ENCODE results near the gene CYP2W1.
"Not testable (repeated sequence)": the region's sequence is repeated elsewhere in the genome, so short reads cannot be mapped to it uniquely, and the experiment has no call there.

Gene CYP2W1

GRCh38 chr7:999941-1000935 is 17.3 kb downstream of the CYP2W1 start:
- no peak for DNase-seq

- DNase-seq, result not testable (repeated sequence)
These were observed 18.2 kb downstream of the CYP2W1 start for GRCh38 chr7:1001069-1001770.

GRCh38 chr7:1002026-1002425 is 19.0 kb downstream of the CYP2W1 start:
- DNase-seq, result not testable (repeated sequence)

GRCh38 chr7:1002445-1002844 is 19.5 kb downstream of the CYP2W1 start:
- DNase-seq, result not testable (repeated sequence)

GRCh38 chr7:1004018-1004852 is 21.3 kb downstream of the CYP2W1 start:
- DNase-seq, result no peak

- no peak for DNase-seq
These were observed 22.3 kb downstream of the CYP2W1 start for GRCh38 chr7:1005303-1005702.

- no peak for DNase-seq
These were observed 24.9 kb downstream of the CYP2W1 start for GRCh38 chr7:1007901-1008300.

GRCh38 chr7:1008733-1009363 is 25.9 kb downstream of the CYP2W1 start:
- DNase-seq, result no peak

- no peak for DNase-seq
These were observed 26.8 kb downstream of the CYP2W1 start for GRCh38 chr7:1009747-1010146.

- no peak for DNase-seq
These were observed 27.2 kb downstream of the CYP2W1 start for GRCh38 chr7:1010226-1010625.

GRCh38 chr7:1011297-1012003 is 28.5 kb downstream of the CYP2W1 start:
- DNase-seq, result no peak

- DNase-seq, result no peak
These were observed 29.2 kb downstream of the CYP2W1 start for GRCh38 chr7:1012004-1012715.

- DNase-seq, result no peak
These were observed 29.7 kb downstream of the CYP2W1 start for GRCh38 chr7:1012716-1013095.

GRCh38 chr7:1013581-1013980 is 30.6 kb downstream of the CYP2W1 start:
- no peak for DNase-seq

- DNase-seq, result no peak
These were observed 31.7 kb downstream of the CYP2W1 start for GRCh38 chr7:1014681-1015080.

GRCh38 chr7:1015196-1016121 is 32.5 kb downstream of the CYP2W1 start:
- DNase-seq, result no peak

GRCh38 chr7:1016577-1017531 is 33.9 kb downstream of the CYP2W1 start:
- no peak for DNase-seq

GRCh38 chr7:1017586-1018333 is 34.8 kb downstream of the CYP2W1 start:
- DNase-seq, result no peak
